DMS79 treated with DMSO at 0.1 percent for 48 hours (cell line): ENCODE results near the gene TEX14.
"Not testable (repeated sequence)": the region's sequence is repeated elsewhere in the genome, so short reads cannot be mapped to it uniquely, and the experiment has no call there.

ENCODE experiments used
- DNase-seq: peaks from one replicate; lab custom pipeline; 2025; lab: John Stamatoyannopoulos, UW

Gene TEX14

GRCh38 chr17:58560511-58560910 is 131.3 kb downstream of the TEX14 start:
- DNase-seq, result no peak

DNA sequence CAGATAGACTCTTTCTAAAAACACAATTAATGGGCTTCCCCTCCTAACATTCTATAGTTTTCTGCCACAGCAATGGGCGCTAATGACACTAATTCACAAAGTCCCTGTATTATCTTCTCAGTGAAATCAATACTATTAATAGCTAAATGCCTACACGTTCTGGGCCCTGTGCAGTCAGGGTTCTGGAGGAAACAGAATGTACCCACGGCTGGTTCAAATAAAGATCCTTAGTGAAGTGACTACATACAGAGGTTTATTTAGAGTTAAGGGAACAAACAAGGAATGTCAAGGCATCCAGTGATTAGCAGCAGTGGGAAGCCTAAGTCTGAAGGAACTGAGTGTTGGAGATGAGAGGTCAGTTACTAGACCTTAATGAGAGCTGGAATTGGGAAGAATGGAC is 133.9 kb downstream of the TEX14 start:
- no peak for DNase-seq

- DNase-seq, result no peak
These were observed 135.0 kb downstream of the TEX14 start for GRCh38 chr17:58556833-58557250.

DNA sequence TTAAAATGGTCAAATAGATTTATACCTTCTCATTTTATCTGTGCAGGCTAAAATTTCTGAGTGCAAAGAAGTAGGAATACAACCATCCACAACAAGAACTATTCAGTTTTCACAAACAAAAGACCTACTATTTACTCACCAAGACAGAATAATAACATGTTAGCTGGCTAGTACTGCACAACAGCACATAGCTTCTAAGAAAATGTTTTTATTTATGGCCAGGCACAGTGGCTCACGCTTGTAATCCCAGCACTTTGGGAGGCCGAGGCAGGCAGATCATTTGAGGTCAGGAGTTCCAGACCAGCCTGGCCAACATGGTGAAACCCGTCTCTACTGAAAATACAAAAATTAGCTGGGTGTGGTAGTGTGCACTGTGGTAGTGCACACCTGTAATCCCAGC is 136.7 kb downstream of the TEX14 start:
- DNase-seq, result not testable (repeated sequence)

- DNase-seq, result no peak
These were observed 150.6 kb downstream of the TEX14 start for GRCh38 chr17:58541249-58541648.

DNA sequence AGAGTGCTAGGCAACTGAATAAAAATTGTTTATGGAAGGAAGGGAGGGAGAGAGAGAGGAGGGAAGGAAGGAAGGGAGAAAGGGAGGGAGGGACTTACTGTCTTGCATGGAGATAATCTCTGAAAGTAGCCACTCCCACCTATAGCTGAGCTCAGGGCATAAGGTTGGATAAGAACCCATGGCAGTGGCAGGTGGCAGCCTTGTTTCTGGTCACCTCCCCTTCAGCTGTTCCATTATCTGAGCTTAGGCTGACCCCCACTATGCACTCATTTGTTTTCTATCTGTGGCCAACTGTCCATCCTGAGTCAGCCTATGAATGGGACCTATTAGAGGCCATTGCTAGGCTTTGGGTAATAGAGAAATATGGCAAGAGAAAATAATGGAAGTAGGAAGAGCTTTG is 152.1 kb downstream of the TEX14 start:
- DNase-seq, result no peak

GRCh38 chr17:58538811-58539409 is 152.9 kb downstream of the TEX14 start:
- DNase-seq, result no peak

DNA sequence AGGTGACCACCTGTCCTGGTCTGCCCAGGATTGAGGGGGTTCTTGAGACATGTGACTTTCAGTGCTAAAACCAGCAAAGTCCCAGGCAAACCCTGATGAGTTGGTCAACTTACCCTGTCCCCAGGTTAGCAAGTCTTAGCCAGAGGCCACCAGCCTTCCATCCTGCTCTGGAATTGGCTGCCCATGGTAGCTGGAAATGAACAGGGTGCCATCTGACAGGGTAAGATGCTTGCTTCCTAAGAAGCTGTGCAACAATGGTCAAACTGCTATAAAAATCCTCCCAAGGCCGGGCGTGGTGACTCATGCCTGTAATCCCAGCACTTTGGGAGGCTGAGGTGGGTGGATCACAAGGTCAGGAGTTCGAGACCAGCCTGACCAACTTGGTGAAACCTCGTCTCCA is 154.6 kb downstream of the TEX14 start:
- DNase-seq, result no peak

DNA sequence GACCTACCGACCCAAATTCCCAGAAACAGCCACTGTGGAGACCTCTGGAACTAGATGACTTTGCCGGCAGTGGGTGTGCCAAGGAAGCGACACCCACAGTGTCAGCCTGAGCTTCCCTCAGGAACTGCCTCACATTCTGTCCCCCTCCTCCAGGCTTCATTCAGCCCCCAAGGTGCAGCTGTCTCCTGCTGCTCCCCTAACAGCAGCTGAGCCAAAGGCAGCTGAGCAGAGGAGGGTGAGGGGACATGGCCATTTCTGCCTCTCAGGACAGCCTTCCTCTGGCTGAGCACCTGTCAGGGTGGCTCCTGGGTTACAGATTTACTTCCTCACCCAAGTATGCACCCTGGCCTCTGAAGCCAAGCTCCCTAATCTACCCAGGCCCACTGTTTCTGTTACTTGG is 155.3 kb downstream of the TEX14 start:
- no peak for DNase-seq

DNA sequence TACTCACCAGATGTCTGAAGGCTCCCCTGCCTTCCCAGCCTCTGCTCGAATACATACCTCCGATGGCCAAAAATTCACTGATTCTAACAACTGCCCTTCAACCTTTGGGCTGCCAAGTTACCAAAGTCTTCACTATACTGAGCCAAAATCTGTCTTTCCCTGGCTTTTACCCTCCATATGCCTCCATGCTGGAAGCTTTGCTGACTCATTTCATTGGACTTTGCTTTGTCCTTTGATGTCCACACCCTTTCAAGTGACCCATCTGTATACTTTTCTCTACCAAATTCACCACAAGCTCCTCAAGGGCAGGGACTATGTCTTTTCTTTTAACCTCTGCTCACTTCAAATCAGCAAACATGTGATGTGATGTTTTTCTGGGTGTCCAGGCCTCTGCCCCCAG is 156.4 kb downstream of the TEX14 start:
- DNase-seq, result no peak

GRCh38 chr17:58534901-58535421 is 156.9 kb downstream of the TEX14 start:
- no peak for DNase-seq

- DNase-seq, result no peak
These were observed 157.5 kb downstream of the TEX14 start for GRCh38 chr17:58534331-58534730.

- DNase-seq, result no peak
These were observed 158.1 kb downstream of the TEX14 start for GRCh38 chr17:58533616-58534188.

- DNase-seq, result no peak
These were observed 159.3 kb downstream of the TEX14 start for GRCh38 chr17:58532555-58532951.

- no peak for DNase-seq
These were observed 159.9 kb downstream of the TEX14 start for GRCh38 chr17:58531661-58532554.

DNA sequence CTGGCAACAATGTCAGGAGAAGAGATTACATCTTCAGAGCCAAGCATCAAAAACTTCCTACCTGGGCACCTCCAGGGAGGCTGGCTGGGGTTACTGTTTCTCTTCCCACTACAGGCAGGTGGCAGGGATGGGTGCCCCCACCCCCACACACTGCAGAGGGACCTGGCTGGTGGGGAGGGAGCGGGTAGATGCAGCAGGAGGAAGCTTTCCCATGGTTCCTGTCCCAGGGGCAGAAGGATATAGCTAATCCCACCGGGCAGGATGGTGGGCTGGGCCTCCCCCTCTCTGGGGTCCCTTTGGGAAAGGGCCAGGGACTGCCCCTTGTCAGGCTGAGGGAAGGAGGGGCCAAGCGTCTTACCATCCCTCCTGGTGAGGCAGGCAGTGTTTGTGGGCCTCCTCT is 160.7 kb downstream of the TEX14 start:
- DNase-seq, result no peak

GRCh38 chr17:58530655-58531054 is 161.2 kb downstream of the TEX14 start:
- no peak for DNase-seq

- DNase-seq, result no peak
These were observed 162.6 kb downstream of the TEX14 start for GRCh38 chr17:58529275-58529674.

GRCh38 chr17:58528443-58528842 is 163.4 kb downstream of the TEX14 start:
- no peak for DNase-seq

DNA sequence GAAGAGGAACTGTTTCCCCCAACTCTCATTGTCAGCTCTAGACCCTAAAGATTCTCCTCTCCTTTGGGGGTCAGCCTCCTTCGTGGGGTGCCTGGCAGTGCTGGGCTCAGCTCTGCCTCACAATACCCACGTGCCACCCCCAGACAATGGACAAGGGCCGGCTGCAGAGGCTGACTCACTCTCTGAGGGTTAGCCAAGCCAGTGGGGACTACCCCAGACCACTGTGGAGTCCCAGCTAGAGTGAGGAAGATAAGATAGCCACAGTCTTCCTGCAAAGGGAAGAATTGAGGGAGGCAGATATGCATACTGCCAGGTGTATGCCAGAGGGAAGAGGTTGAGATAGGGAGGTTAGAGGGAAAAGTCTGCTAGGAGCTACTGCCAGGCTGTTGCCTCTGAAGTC is 163.9 kb downstream of the TEX14 start:
- DNase-seq, result no peak

DNA sequence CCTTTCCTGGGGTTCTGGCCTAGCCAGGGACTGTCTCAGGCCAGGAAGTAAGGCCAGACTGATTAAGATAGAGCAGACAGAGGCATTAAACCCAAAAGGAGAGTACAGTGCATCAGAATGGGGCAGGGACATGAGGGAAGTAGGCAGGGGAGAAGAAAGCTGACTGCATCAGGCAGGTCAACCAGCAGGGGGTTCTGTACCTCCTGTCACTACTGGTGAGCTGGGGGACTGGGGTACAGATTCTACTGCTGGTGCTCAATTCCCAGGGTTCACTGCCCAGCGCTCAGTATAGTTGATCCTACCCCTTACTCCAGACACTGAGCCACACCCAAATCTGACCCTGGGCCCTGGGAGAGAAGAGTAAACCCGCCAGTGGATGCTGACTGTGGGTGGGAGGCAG is 164.5 kb downstream of the TEX14 start:
- no peak for DNase-seq

DNA sequence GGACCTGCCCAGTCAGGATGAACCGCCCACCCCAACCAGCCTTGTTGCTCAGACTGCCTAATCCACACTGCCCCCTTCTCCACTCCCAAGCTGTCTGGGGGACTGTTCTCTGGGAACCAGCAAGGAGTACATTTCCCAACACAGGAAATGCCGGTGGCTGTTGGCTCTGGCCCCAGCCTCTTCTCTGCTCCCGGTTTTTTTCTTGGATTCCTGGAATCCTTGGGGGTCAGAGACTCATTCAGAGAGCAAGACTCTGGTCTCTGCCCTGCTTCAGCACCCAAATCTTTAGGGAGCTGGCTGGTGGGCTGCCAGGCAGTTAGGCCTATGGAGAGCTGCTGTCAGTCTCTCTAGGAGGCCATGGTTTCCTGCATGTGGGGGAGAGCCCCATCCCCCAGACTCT is 166.6 kb downstream of the TEX14 start:
- DNase-seq, result no peak

DNA sequence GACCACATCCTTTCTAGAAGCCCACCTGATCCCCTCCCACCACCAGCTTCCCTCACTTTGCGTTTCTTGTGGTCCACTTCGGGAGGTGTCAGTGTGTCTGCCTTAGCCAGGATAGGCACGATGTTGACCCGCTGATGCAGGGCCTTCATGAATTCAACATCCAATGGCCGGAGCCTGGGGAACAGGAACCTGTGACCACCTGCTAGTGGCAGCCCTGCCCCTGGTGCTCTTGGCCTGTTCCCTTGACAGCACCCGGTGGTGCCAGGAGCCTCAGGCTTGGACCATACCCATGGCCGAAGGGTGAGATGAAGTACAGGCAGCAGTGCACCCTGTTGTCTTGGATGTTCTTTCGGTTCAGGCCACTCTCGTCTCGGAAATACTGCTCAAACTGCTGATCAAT is 170.2 kb downstream of the TEX14 start:
- DNase-seq, result no peak
